Measurements from ENCODE around the gene TESPA1. TPM values are rescaled to one million over a fixed set of nuclear protein-coding genes. Genes with fewer than 3 reads are reported as not detected.
A peak's percentile ranks its signal among the peaks of the same experiment; 100 is the strongest.

TESPA1 gene
- total RNA-seq, 1 donor from 2014 or later = not detected

DNA sequence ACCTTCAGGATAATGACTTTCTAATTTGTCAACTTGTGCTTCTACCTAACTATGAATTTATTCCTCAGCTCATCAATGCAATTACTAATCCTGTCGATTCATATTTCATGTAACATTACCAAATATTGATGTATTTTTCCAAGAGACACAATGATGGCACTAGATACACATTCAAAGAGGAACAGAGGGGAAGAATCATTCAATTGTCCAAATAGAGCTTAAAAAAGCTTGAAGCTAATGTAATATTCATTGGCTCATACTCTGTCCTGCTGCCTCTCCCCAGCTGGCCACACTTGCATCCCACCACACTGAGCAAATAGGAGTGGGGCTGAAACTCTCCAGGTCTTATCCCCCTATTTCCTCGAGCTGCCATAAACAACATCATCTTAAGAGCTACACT, 9.3 kb downstream of the TESPA1 start:
- Mint-ChIP-seq H3K4me3 (no peak overlapping the region), H3K27ac (no peak overlapping the region), H3K4me1 (peaks cover 24% of the 10 kb centered on the region), H3K36me3 (no peaks in the 10 kb centered on the region), H3K9me3 (no peaks in the 10 kb centered on the region), H3K27me3 (ENCODE audit: insufficient read depth, low read depth) (peaks cover 3% of the 10 kb centered on the region)
- DNase-seq (ENCODE audit: low spot score) = no peak
- no peak for TF ChIP-seq EZH2phosphoT487 (IDR thresholded peaks at IDR 0.05)
- H3K79me2 ChIP-seq (ENCODE audit: low read depth) = no peaks in the 10 kb centered on the region
- H3F3A ChIP-seq (ENCODE audit: low read depth) = no peaks in the 10 kb centered on the region
- no peaks in the 10 kb centered on the region for H3K27me3 ChIP-seq
- no peak overlapping the region for H3K4me2 ChIP-seq
- no peaks in the 10 kb centered on the region for H3K36me3 ChIP-seq
- H2AFZ ChIP-seq (replicated peaks) = no peak overlapping the region
- H3K27ac ChIP-seq = no peak overlapping the region
- no peak overlapping the region for H3K4me3 ChIP-seq
- no peaks in the 10 kb centered on the region for H4K20me1 ChIP-seq (ENCODE audit: low read depth)
- peaks cover 16% of the 10 kb centered on the region for H3K4me1 ChIP-seq
- no peaks in the 10 kb centered on the region for H3K9me3 ChIP-seq (ENCODE audit: low read depth)
- no peak overlapping the region for H3K9ac ChIP-seq

- peaks cover 16% of the 10 kb centered on the region for H3K4me1 ChIP-seq
- no peak overlapping the region for H3K4me3 Mint-ChIP-seq
- H3K4me2 ChIP-seq = no peak overlapping the region
- H3K9me3 ChIP-seq (ENCODE audit: low read depth) = no peaks in the 10 kb centered on the region
- no peak for DNase-seq (ENCODE audit: low spot score)
- peaks cover 24% of the 10 kb centered on the region for H3K4me1 Mint-ChIP-seq
- H3K27me3 Mint-ChIP-seq (ENCODE audit: insufficient read depth, low read depth) = peaks cover 3% of the 10 kb centered on the region
- no peak overlapping the region for H3K27ac Mint-ChIP-seq
- H3K36me3 Mint-ChIP-seq = no peaks in the 10 kb centered on the region
- no peaks in the 10 kb centered on the region for H3K79me2 ChIP-seq (ENCODE audit: low read depth)
- no peaks in the 10 kb centered on the region for H3K27me3 ChIP-seq
- no peaks in the 10 kb centered on the region for H4K20me1 ChIP-seq (ENCODE audit: low read depth)
- TF ChIP-seq CTCF (IDR thresholded peaks at IDR 0.05) (no peak), EZH2phosphoT487 (IDR thresholded peaks at IDR 0.05) (no peak), EZH2 (IDR thresholded peaks at IDR 0.05) (no peak)
- H3K36me3 ChIP-seq = no peaks in the 10 kb centered on the region
- no peaks in the 10 kb centered on the region for H3K9me3 Mint-ChIP-seq
- no peak overlapping the region for H3K4me3 ChIP-seq
- H3K9ac ChIP-seq = no peak overlapping the region
- no peaks in the 10 kb centered on the region for H3F3A ChIP-seq (ENCODE audit: low read depth)
- H2AFZ ChIP-seq (replicated peaks) = peak overlapping the region; percentile 13
- no peak overlapping the region for H3K27ac ChIP-seq
Measured at GRCh38 chr12:54974279-54974678, 10.3 kb downstream of the TESPA1 start.

DNA sequence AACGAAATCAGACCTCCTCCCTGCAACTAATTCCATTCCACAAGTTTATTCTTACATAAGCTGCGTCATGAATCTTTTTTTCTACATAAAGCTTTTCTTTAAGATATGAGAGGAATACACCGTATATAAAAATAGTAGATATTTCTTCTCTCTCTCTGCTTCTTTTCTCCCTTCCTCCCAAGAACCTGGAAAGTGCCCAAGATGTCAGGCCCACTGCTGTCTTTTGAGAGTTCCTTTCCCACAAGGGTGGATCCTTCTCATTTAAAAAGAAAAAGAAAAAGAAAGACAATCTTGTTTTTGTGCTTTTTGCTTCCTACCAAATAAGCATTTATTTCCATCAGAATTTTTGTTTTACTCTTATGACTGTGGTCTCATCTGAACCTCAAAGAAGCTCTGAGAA, 11.0 kb downstream of the TESPA1 start:
- peaks cover 24% of the 10 kb centered on the region for H3K4me1 Mint-ChIP-seq
- Histone ChIP-seq H3K79me2 (ENCODE audit: low read depth) (no peaks in the 10 kb centered on the region), H3K9ac (no peak overlapping the region), H3K4me1 (peaks cover 16% of the 10 kb centered on the region), H3K36me3 (no peaks in the 10 kb centered on the region), H3K4me2 (no peak overlapping the region), H3K4me3 (no peak overlapping the region), H3K9me3 (ENCODE audit: low read depth) (no peaks in the 10 kb centered on the region), H3K27me3 (no peaks in the 10 kb centered on the region), H4K20me1 (ENCODE audit: low read depth) (no peaks in the 10 kb centered on the region), H3F3A (ENCODE audit: low read depth) (no peaks in the 10 kb centered on the region), H3K27ac (no peak overlapping the region), H2AFZ (replicated peaks) (no peak overlapping the region)
- peaks cover 3% of the 10 kb centered on the region for H3K27me3 Mint-ChIP-seq (ENCODE audit: insufficient read depth, low read depth)
- H3K27ac Mint-ChIP-seq = no peak overlapping the region
- no peaks in the 10 kb centered on the region for H3K9me3 Mint-ChIP-seq
- no peak overlapping the region for H3K4me3 Mint-ChIP-seq
- DNase-seq (ENCODE audit: low spot score) = no peak
- TF ChIP-seq EZH2phosphoT487 (IDR thresholded peaks at IDR 0.05) (no peak), EZH2 (IDR thresholded peaks at IDR 0.05) (no peak), CTCF (IDR thresholded peaks at IDR 0.05) (no peak)
- no peaks in the 10 kb centered on the region for H3K36me3 Mint-ChIP-seq

DNA sequence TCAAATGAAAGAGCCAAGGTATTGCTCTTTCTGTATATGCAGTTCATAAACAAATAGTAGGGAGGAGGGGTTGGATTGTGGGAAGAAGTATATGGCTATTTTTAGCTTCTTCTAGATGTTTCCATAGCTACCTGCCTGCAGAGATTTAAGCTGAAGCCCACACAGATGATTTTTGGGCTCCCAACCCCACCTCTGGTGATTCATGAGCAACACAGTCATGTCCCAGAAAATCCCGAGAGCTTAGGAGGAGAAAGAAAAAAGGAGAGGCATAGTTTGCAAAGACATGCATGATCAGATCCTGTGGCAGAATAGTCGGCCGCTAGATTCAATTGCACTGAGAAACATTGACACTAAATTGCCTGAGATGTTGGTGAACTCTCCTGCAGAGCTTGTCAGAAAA, 13.8 kb downstream of the TESPA1 start:
- no peaks in the 10 kb centered on the region for H3K36me3 ChIP-seq
- H3K9ac ChIP-seq = no peak overlapping the region
- H3K27me3 ChIP-seq = no peaks in the 10 kb centered on the region
- H3K9me3 ChIP-seq (ENCODE audit: low read depth) = no peaks in the 10 kb centered on the region
- H3K4me2 ChIP-seq = no peak overlapping the region
- H4K20me1 ChIP-seq (ENCODE audit: low read depth) = no peaks in the 10 kb centered on the region
- Mint-ChIP-seq H3K27me3 (ENCODE audit: insufficient read depth, low read depth) (peaks cover 3% of the 10 kb centered on the region), H3K9me3 (no peaks in the 10 kb centered on the region), H3K36me3 (no peaks in the 10 kb centered on the region), H3K4me3 (no peak overlapping the region), H3K27ac (no peak overlapping the region), H3K4me1 (peaks cover 11% of the 10 kb centered on the region)
- H3K4me3 ChIP-seq = no peak overlapping the region
- H3K4me1 ChIP-seq = peaks cover 2% of the 10 kb centered on the region
- H3F3A ChIP-seq (ENCODE audit: low read depth) = no peaks in the 10 kb centered on the region
- TF ChIP-seq CTCF (IDR thresholded peaks at IDR 0.05) = no peak
- no peak for TF ChIP-seq EZH2 (IDR thresholded peaks at IDR 0.05)
- TF ChIP-seq EZH2phosphoT487 (IDR thresholded peaks at IDR 0.05) = no peak
- no peaks in the 10 kb centered on the region for H3K79me2 ChIP-seq (ENCODE audit: low read depth)
- no peak overlapping the region for H3K27ac ChIP-seq
- DNase-seq (ENCODE audit: low spot score) = no peak
- no peak overlapping the region for H2AFZ ChIP-seq (replicated peaks)
